Effector CD8-positive, alpha-beta T cell (primary cell): Measurements from ENCODE around the gene SH3BP4.

Source experiments
- DNase-seq: peaks from one replicate; lab custom pipeline; 2025; lab: John Stamatoyannopoulos, UW

Gene SH3BP4

DNA sequence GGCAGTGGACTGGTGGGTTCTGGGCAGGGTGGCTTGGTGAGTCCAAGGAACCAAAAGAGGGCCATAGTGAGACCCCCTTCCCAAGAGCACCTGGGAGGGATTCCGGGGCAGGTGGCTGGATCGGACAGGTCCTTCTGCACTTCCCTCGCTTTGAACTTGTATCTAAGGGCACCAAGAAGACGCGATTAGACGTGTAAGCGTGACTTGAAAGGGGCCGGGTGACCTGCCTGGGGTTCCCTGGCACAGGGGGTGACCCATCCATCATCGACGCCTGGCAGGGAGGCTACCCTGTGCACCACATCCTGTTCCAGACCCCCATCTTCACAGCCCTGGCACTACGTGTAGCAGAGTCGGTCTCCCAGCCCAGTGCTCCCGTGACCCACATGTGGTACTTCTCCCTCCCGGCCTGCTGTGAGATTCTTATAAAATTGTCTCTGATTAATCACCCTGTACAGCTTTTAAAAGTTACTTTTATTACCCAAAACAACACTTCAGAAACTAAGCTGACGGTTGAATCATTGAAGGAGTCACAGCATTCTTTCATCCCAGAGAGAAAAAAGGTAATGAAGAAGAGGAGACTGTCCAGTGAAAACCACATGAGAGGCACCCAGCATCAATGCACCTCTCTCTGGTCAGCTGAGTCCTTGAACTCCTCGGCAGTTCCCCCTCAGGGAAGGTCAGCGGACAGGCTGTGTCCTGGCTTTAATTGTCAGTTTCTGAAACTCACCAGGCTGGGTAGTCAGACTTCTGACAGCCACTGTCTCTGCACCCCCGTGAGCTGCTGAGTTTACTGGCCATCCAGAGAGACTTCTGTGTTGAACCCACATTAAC is 13.0 kb downstream of the SH3BP4 start:
- no peak for DNase-seq

DNA sequence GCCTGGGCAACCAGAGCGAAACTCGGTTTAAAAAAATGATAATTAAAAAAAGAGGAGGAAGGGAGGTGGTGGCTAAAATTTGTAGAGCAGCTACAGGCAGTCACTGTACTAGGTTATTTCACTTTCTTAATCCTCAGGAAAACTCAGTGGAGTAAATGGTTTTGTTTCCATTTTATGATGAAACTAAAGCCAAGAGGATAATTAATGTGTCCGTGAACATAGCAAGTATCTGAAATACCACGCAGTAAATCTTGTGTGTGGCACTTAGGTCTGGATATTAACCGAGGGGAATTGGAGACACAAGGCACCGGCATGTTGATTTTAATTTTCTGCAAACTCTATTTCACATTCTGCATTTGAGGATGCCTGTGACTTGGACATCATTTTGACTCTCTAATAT is 14.5 kb downstream of the SH3BP4 start:
- no peak for DNase-seq

- DNase-seq: no peak
Measured at GRCh38 chr2:234967201-234967869, 15.5 kb downstream of the SH3BP4 start.

GRCh38 chr2:234967870-234968208 is 16.0 kb downstream of the SH3BP4 start:
- no peak for DNase-seq

- DNase-seq: no peak
Measured at GRCh38 chr2:234968631-234969305, 17.0 kb downstream of the SH3BP4 start.

DNA sequence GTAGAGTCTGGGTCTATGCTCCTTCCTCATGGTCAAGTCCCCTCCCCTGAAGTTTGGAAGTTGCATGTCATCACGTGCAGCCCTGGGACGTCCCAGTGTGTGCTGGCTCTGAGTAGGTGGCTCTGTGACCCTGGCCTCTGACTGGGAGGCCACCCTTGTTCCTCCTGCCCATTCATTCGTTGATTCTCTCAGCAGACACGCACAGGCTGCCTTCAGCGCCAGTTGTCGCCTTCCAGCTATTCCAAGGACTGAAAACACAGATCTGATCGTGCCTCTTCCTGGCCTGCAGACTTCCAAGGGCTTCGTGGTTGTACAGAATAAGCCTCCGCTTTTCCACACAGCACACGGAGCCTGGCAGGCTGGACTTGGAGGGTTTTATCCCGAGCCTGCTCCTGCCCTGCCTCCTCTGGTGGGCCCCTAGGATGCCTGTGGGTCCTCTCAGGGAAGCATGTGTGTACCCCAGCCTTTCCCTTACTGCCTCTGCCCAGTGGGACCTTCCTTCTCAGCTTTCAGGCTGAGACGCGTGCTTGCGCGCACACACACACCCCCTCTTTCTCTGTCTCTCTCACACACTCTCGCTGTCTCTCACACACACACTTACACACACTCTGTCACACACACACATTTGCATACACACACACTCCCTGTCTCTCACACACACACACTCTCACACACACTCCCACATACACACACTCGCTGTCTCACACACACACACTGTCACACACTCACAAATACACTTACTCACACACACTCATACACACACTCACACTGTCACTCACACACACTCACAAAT is 17.7 kb downstream of the SH3BP4 start:
- no peak for DNase-seq

DNA sequence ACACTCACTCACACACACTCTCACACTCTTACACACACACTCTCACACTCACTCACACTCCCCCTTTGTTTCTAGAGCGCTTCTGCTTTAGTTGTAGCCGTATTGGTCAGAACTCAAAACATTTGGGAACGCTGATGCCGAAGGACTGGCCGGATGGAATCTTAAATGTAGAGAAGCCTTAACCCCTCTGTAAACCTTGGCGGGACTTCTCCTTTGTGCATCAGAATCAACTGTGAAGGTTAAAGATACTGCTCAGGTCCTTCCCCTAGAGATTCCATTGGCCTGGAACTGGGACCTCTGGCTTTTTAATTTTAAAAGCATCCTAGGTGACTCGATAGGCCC is 18.3 kb downstream of the SH3BP4 start:
- DNase-seq: no peak

DNA sequence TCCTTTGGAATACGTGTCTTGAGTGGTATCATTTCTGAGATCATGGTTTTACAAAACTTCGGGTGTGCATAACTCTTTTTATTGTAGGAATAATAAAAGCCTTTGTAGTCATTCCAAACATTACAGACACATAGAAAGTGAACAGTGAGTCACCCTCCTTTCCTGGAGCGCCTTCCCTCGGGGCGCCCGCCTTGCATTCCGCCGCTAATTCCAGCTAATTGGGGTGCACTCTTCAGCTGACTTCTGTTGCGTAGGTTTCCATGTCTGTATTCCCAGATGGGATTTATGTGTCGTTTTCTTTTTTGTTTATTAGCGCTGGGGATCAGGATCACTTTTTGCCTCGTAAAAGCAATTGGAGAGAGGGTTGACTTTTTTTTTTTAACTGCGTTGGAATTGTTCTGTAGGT is 18.7 kb downstream of the SH3BP4 start:
- no peak for DNase-seq

DNA sequence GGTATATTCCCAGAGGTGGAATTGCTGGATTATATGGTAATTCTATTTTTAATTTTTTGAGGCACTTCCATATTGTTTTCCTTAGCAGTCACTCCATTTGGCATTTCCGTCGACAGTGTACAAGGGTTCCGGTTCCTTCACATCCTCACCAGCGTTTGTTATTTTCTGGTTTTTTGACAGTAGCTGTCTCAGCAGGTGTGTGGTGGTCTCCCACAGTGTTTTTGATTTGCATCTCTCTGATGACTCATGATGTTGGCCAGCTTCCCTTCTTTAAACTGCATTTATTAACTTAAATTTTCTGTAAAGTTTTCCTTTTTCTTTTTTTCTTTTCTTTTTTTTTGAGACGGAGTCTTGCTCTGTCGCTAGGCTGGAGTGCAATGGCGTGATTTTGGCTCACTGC is 19.7 kb downstream of the SH3BP4 start:
- no peak for DNase-seq

GRCh38 chr2:234973008-234973407 is 21.2 kb downstream of the SH3BP4 start:
- no peak for DNase-seq

GRCh38 chr2:234974501-234975385 is 22.9 kb downstream of the SH3BP4 start:
- no peak for DNase-seq

DNA sequence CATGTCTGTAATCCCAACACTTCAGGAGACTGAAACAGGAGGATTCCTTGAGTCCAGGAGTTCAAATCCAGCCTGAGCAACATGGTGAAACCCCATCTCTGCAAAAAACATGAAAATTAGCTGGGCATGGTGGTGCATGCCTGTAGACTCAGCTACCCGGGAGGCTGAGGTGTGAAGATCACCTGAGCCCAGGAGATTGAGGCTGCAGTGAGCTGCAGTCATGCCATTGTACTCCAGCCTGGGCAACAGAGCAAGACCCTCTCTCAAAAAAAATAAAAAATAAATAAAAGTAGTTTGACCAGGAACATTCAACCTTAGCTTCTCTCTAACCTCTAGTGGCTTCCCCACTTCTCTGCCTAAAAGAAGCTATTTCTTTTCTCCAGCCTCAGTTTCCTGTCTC is 23.8 kb downstream of the SH3BP4 start:
- no peak for DNase-seq

GRCh38 chr2:234976479-234977227 is 24.8 kb downstream of the SH3BP4 start:
- no peak for DNase-seq

DNA sequence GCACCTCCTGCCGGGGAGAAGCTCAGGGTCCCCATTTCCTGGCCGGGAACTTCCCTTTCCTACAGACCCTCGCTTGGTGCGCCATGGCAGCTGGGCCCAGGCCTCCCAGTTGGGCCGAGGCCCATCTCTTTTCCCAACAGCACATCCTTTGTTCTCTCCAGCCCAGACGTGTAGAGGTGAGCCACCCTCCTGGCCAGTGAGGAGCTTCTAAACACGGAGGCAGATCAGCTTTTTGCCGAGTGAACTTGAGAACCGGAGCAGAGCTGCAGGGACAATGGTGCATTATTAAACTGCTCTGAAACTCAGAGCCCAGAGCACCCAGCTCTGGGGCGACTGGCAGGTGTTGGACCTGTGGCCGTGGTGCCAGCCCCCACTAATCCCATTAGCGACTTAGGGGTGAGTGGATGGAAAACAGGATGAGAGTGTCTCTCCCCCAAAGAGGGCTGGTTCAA is 25.4 kb downstream of the SH3BP4 start:
- no peak for DNase-seq

DNA sequence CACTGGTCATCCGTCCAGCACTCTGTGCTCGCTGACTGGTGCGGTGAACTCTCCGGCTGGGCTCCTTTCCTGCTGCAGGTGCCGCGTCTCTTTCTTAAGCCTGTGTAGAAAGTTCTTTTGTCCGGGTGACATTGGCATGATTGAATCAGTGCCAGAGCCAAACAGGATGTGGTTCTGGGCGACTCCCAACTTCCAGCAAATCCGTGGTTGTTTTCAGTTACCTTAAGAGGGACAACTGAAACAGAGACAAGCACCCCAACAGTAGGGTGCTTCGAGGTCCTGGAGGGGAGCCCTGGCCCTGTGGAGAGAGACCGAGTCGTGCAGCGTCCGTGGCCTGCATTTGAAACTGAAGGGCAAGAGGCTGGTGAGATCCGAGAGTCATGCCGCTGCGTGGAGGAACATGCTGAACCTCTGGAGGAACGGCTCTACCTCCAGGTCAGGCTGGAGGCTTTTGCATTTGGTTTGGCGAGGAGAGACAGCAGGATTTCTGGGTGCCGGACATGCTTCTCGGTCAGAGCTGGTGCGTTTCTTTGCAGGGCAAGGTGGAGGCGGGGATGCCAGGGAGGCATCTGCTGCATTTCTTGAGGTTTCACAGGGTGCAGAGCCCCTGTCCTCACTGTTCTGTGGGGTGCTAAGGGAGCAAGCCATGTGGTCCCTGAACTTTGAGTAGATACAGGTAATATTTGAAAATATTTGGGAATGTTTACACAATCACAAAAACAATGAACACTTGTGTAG is 26.8 kb downstream of the SH3BP4 start:
- DNase-seq: no peak

- DNase-seq: no peak
Measured at GRCh38 chr2:234979204-234980167, 27.7 kb downstream of the SH3BP4 start.

- DNase-seq: no peak
Measured at GRCh38 chr2:234980451-234981187, 28.8 kb downstream of the SH3BP4 start.
